OCI-LY3 (cell line): ENCODE results near the gene PLA2G4A.

Experiments used
- H2AFZ ChIP-seq: fragments of 200-600, 300-600 bp; shearing (Covaris generic); 2 replicates; pipeline ENCODE4 v1.6.0; 2014; ENCODE audit warnings: antibody characterized with exemption, low read depth, low read length
- H3K27ac ChIP-seq: fragments of 200-600, 300-600 bp; sonication (generic); 2 replicates; pipeline ENCODE4 v1.5.1; 2014; ENCODE audit warnings: mild to moderate bottlenecking, low read length, moderate library complexity, mixed read lengths
- H3K27me3 ChIP-seq: fragments of 200-600, 300-600 bp; sonication (generic); 2 replicates; pipeline ENCODE4 v1.6.1; 2014; ENCODE audit warnings: low read depth, low read length, mixed read lengths
- H3K36me3 ChIP-seq: fragments of 200-600, 300-600 bp; sonication (generic); replicated peaks from 2 replicates; pipeline ENCODE3; 2014; ENCODE audit warnings: low read depth, low read length, mixed read lengths
- H3K4me1 ChIP-seq: fragments of 300-600, 200-600 bp; sonication (generic); 2 replicates; pipeline ENCODE4 v1.6.1; 2014; ENCODE audit warnings: low read length, mixed read lengths
- H3K4me2 ChIP-seq: fragments of 200-600, 300-600 bp; sonication (generic); 2 replicates; pipeline ENCODE4 v1.6.1; 2014; ENCODE audit warnings: low read length, mixed read lengths
- H3K4me3 ChIP-seq: fragments of 300-600, 200-600 bp; sonication (generic); 2 replicates; pipeline ENCODE4 v1.5.1; 2014; ENCODE audit warnings: antibody characterized with exemption, mild to moderate bottlenecking, low read length, moderate library complexity
- H3K79me2 ChIP-seq: fragments of 300-600, 200-600 bp; shearing (Covaris generic); 2 replicates; pipeline ENCODE4 v1.6.1; 2014; ENCODE audit warnings: mild to moderate bottlenecking, low read length, mixed read lengths
- H3K9ac ChIP-seq: fragments of 300-600, 200-600 bp; shearing (Covaris generic); 2 replicates; pipeline ENCODE4 v1.6.0; 2014; ENCODE audit warnings: mild to moderate bottlenecking, low read length, moderate library complexity
- H3K9me3 ChIP-seq: fragments of 200-600, 300-600 bp; shearing (Covaris generic); 2 replicates; pipeline ENCODE4 v1.6.1; 2014; ENCODE audit warnings: low read length, mixed read lengths; ENCODE audit not compliant: insufficient read depth
- H4K20me1 ChIP-seq: fragments of 200-600, 300-600 bp; sonication (generic); 2 replicates; pipeline ENCODE4 v1.6.1; 2016; ENCODE audit warnings: low read length, mixed read lengths; ENCODE audit not compliant: insufficient read depth
- EZH2phosphoT487 ChIP-seq: fragments of 200-600 bp; shearing (Covaris generic); IDR thresholded peaks from 2 replicates; pipeline ENCODE4 v1.6.1; 2018; ENCODE audit warnings: antibody characterized with exemption, mixed run types, low read depth
- TF ChIP-seq, protein P1 (sequence below): fragments of 200-600, 300-600 bp; sonication (generic); IDR thresholded peaks from 2 replicates; pipeline ENCODE4 v1.5.1; 2014; ENCODE audit warnings: antibody characterized with exemption, low read length, low read depth

The PLA2G4A gene

DNA sequence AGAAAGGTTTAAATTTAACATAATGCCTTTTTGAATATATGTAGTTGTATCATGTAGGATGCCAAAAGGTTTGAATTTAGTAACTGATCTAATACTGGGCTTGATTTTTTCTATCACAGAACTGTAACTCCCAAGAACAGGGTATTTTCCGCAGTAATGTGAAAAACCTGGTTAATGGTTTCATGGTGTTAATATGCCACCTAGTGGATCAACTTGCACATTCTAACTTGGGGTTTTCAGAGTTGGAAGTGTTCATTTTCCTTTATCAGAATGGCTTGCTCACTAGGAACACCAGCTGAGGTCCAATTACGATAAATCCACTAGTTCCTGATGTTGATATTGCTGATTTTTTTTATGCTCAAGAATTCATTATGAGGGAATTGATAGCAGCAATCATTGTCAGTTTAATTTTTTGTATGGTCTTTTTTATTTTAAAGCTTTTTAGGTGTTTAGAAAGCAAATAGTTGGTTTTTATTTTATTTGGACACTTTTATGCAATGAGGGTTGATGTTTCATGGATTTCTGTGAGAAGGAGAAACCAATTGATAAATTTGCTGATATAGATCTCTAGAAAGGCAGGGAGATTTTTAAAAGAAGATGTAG lies 157.2 kb downstream of the PLA2G4A start:
- Histone ChIP-seq H3K36me3 (no peaks in the 10 kb centered on the region), H2AFZ (no peak overlapping the region)
- TF ChIP-seq, protein P1, sequence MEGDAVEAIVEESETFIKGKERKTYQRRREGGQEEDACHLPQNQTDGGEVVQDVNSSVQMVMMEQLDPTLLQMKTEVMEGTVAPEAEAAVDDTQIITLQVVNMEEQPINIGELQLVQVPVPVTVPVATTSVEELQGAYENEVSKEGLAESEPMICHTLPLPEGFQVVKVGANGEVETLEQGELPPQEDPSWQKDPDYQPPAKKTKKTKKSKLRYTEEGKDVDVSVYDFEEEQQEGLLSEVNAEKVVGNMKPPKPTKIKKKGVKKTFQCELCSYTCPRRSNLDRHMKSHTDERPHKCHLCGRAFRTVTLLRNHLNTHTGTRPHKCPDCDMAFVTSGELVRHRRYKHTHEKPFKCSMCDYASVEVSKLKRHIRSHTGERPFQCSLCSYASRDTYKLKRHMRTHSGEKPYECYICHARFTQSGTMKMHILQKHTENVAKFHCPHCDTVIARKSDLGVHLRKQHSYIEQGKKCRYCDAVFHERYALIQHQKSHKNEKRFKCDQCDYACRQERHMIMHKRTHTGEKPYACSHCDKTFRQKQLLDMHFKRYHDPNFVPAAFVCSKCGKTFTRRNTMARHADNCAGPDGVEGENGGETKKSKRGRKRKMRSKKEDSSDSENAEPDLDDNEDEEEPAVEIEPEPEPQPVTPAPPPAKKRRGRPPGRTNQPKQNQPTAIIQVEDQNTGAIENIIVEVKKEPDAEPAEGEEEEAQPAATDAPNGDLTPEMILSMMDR = peak; percentile 94
- no peak for TF ChIP-seq EZH2phosphoT487

DNA sequence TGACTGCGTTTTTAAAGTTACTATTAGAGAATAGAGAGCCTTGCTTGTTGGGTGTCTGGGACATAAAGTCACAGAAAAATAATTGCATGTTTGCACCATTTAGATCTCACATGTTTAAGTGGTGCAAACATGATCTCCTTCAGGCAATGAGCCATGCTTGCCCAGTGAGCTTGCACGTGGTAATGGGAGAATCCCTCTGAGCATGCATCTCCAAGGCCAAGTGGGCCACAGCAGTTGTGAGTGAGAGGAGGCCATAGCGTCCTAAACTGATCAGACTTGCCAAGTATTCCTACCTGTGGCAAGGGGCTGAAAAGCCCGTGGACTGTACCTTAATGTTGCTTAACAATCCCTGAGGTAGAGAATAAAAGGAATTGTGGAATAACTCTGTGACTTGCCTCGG lies 158.3 kb downstream of the PLA2G4A start:
- Histone ChIP-seq H3K79me2 (no peaks in the 10 kb centered on the region), H3K4me1 (no peaks in the 10 kb centered on the region), H4K20me1 (no peaks in the 10 kb centered on the region), H3K9ac (no peak overlapping the region), H3K9me3 (no peaks in the 10 kb centered on the region), H3K4me3 (no peak overlapping the region), H3K27me3 (no peaks in the 10 kb centered on the region), H3K27ac (no peak overlapping the region), H3K36me3 (no peaks in the 10 kb centered on the region), H2AFZ (no peak overlapping the region), H3K4me2 (no peak overlapping the region)
- no peak for TF ChIP-seq EZH2phosphoT487
- TF ChIP-seq, protein P1 = no peak

More for the DNA sequence above, 157.2 kb downstream of the PLA2G4A start:
- H3K27me3 ChIP-seq = no peaks in the 10 kb centered on the region
- H3K27ac ChIP-seq = no peak overlapping the region
- H3K79me2 ChIP-seq = no peaks in the 10 kb centered on the region
- H3K4me3 ChIP-seq = no peak overlapping the region
- H3K9ac ChIP-seq = no peak overlapping the region
- no peak overlapping the region for H3K4me2 ChIP-seq
- H3K9me3 ChIP-seq = no peaks in the 10 kb centered on the region
- no peaks in the 10 kb centered on the region for H3K4me1 ChIP-seq
- H4K20me1 ChIP-seq = no peaks in the 10 kb centered on the region

DNA sequence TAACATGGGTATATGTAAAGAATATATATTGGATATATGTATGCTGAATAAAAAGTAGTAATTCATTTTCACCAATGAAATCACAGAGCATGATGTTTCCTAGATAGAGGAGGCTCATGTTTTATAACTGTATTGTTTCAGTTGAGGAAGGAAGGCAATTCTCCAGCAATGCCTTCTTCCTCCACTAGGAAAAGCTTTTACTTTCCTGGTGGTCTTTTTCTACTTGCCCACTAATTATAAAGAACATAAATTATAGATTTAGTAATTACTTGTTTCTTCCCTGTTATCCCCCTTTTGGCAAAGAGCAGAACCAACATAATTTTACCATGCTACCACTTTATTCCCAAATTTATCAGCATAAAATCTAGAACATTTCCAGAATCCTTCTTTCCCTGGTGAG lies 159.0 kb downstream of the PLA2G4A start:
- no peaks in the 10 kb centered on the region for H3K79me2 ChIP-seq
- no peaks in the 10 kb centered on the region for H4K20me1 ChIP-seq
- TF ChIP-seq, protein P1 = no peak
- H2AFZ ChIP-seq = no peak overlapping the region
- no peaks in the 10 kb centered on the region for H3K4me1 ChIP-seq
- no peak overlapping the region for H3K4me2 ChIP-seq
- H3K9ac ChIP-seq = no peak overlapping the region
- H3K27me3 ChIP-seq = no peaks in the 10 kb centered on the region
- H3K9me3 ChIP-seq = no peaks in the 10 kb centered on the region
- H3K4me3 ChIP-seq = no peak overlapping the region
- no peaks in the 10 kb centered on the region for H3K36me3 ChIP-seq
- no peak overlapping the region for H3K27ac ChIP-seq

DNA sequence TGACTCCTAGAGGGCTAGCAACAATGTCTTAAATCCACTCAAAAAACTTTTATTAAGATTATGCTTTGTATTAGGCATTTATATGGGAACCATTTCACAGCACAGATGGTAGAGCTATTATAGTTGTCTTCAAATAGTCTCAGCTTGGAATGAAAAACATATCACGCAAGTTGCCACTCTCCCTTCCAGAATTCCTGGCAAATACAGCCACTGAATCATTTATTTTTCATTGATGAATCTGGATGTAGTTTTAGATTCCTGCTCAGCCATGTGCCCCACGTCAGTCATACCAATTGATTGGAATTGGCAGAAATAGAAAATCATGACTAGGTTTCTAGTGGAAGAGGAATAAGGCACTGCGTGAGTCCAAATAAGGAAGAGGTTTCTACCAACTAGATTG lies 165.2 kb downstream of the PLA2G4A start:
- no peak overlapping the region for H3K4me2 ChIP-seq
- no peaks in the 10 kb centered on the region for H3K27me3 ChIP-seq
- H3K9ac ChIP-seq = no peak overlapping the region
- H4K20me1 ChIP-seq = no peaks in the 10 kb centered on the region
- no peak overlapping the region for H3K27ac ChIP-seq
- no peak overlapping the region for H2AFZ ChIP-seq
- H3K36me3 ChIP-seq = no peaks in the 10 kb centered on the region
- no peaks in the 10 kb centered on the region for H3K4me1 ChIP-seq
- H3K9me3 ChIP-seq = no peaks in the 10 kb centered on the region
- H3K79me2 ChIP-seq = no peaks in the 10 kb centered on the region
- H3K4me3 ChIP-seq = no peak overlapping the region
- TF ChIP-seq, protein P1 = no peak
- TF ChIP-seq EZH2phosphoT487 = no peak
